ENCODE results near the gene THRAP3.

THRAP3 gene

DNA sequence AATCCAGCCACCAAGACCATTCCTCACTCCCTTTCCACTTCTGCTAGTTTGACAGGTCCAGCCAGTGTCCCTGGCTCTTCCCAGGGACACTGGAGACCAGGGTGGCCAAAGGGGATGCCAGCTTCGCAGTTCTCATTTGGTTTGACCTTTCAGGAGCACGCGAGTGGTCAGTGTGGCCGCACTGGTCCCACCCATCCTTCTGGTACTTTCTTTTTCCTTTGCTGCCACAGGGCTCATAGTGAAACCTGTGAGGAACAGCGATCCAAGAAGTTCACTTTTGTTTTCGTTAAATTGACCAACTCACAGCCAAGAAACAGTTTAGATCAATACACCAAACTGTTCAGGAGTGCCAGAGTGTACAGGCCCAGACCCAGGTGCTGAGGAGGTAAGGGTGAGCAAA lies 113.6 kb downstream of the THRAP3 start:
- Histone ChIP-seq H3K27me3 (ENCODE audit: insufficient read depth, poor library complexity, severe bottlenecking) (no peaks in the 10 kb centered on the region), H3K4me1 (ENCODE audit: insufficient read depth, poor library complexity, severe bottlenecking) (no peaks in the 10 kb centered on the region), H3K27ac (ENCODE audit: poor library complexity, severe bottlenecking) (no peak overlapping the region), H3K4me3 (ENCODE audit: severe bottlenecking) (no peak overlapping the region), H3K36me3 (ENCODE audit: low read depth) (peaks cover 8% of the 10 kb centered on the region), H3K9me3 (ENCODE audit: severe bottlenecking) (no peaks in the 10 kb centered on the region)
- ATAC-seq (ENCODE audit: low read depth) (no peak), DNase-seq (ENCODE audit: low spot score) (no peak)
- TF ChIP-seq, protein P1, sequence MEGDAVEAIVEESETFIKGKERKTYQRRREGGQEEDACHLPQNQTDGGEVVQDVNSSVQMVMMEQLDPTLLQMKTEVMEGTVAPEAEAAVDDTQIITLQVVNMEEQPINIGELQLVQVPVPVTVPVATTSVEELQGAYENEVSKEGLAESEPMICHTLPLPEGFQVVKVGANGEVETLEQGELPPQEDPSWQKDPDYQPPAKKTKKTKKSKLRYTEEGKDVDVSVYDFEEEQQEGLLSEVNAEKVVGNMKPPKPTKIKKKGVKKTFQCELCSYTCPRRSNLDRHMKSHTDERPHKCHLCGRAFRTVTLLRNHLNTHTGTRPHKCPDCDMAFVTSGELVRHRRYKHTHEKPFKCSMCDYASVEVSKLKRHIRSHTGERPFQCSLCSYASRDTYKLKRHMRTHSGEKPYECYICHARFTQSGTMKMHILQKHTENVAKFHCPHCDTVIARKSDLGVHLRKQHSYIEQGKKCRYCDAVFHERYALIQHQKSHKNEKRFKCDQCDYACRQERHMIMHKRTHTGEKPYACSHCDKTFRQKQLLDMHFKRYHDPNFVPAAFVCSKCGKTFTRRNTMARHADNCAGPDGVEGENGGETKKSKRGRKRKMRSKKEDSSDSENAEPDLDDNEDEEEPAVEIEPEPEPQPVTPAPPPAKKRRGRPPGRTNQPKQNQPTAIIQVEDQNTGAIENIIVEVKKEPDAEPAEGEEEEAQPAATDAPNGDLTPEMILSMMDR (IDR thresholded peaks at IDR 0.05; ENCODE audit: poor library complexity, severe bottlenecking), result no peak

DNA sequence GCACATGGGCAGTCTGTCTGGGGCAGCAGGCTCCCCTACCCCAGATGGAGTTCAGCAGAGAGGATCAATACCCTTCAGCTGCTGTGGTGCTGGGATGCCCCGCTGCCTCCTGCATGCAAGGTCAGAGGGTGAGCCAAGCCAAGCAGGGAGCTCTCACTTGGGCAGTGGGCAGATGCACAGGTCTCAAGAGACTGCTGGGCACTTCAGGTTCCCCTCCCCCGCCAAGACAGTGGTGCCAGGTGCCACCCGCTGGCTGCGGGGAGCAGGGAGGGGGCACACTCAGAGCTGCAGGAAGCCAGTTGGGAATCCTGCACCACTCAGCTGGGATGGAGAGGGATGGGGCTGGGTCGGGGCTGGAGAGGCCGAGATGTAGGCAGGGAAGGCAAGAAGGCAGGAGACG lies 115.0 kb downstream of the THRAP3 start:
- H3K27me3 ChIP-seq (ENCODE audit: insufficient read depth, poor library complexity, severe bottlenecking), result no peaks in the 10 kb centered on the region
- H3K4me1 ChIP-seq (ENCODE audit: insufficient read depth, poor library complexity, severe bottlenecking), result peaks cover 4% of the 10 kb centered on the region
- TF ChIP-seq, protein P1 (IDR thresholded peaks at IDR 0.05; ENCODE audit: poor library complexity, severe bottlenecking), result no peak
- H3K9me3 ChIP-seq (ENCODE audit: severe bottlenecking), result no peaks in the 10 kb centered on the region
- ATAC-seq (ENCODE audit: low read depth) (no peak), DNase-seq (ENCODE audit: low spot score) (no peak)
- no peak overlapping the region for H3K4me3 ChIP-seq (ENCODE audit: severe bottlenecking)
- no peak overlapping the region for H3K27ac ChIP-seq (ENCODE audit: poor library complexity, severe bottlenecking)
- peaks cover 16% of the 10 kb centered on the region for H3K36me3 ChIP-seq (ENCODE audit: low read depth)

DNA sequence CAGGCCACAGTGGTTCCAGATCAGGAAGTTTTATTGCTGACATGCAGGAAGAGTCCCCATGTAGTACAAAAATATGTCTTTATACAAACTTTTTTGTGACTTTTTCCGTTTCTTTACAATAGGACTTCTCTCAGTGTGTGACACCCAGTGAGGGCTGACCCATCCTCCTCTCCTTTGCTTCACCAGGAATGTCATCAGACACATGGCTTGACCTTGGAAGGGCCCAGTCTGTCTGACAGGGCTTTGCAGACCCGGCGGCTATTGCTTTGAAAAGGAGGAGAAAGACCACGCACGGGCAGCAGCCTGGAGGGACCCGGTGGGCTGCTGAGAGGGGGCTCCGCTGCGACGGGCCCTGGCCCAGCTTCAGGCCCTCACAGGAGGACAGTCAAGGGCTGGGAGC lies 115.4 kb downstream of the THRAP3 start:
- Histone ChIP-seq H3K36me3 (ENCODE audit: low read depth) (peaks cover 16% of the 10 kb centered on the region), H3K27ac (ENCODE audit: poor library complexity, severe bottlenecking) (no peak overlapping the region), H3K4me1 (ENCODE audit: insufficient read depth, poor library complexity, severe bottlenecking) (peaks cover 4% of the 10 kb centered on the region), H3K4me3 (ENCODE audit: severe bottlenecking) (no peak overlapping the region), H3K9me3 (ENCODE audit: severe bottlenecking) (no peaks in the 10 kb centered on the region), H3K27me3 (ENCODE audit: insufficient read depth, poor library complexity, severe bottlenecking) (no peaks in the 10 kb centered on the region)
- DNase-seq (ENCODE audit: low spot score) (no peak), ATAC-seq (ENCODE audit: low read depth) (no peak)
- TF ChIP-seq, protein P1 (IDR thresholded peaks at IDR 0.05; ENCODE audit: poor library complexity, severe bottlenecking), result no peak

DNA sequence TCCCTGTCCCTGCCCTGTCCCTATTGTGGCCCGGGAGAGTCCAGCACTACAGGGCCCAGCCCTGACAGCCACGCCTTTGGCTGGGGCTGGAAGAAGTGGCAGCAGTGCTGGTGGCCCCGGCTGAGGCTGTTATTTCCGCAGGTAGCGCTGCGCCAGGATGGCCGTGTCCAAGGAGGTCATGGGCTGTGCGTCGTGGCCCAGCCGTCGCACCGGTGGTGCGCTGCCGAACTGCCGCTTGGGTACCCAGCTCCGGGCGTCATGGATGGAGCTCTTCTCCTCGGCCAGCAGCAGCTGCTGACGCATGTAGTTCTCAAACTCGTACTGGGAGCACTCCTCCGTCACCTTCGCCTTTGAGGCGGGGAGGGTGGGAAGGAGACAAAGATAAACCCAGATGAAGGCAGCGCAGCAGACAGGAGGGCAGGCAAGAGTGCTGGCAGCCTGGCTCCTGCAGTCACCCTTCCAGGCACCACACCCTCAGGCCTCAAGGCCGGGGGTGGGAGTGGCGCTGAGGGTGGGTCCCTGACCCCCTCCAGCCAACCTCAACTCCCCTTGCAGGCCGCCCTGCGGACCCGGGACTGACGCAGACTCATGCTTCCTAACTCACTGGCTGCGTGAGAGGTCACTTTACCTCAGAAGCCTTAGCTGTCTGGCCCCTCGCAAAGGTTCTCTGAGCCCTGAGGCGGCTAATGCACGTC lies 117.5 kb downstream of the THRAP3 start:
- Histone ChIP-seq H3K9me3 (ENCODE audit: severe bottlenecking) (no peaks in the 10 kb centered on the region), H3K27ac (ENCODE audit: poor library complexity, severe bottlenecking) (no peak overlapping the region), H3K36me3 (ENCODE audit: low read depth) (peaks cover 22% of the 10 kb centered on the region), H3K4me3 (ENCODE audit: severe bottlenecking) (no peak overlapping the region), H3K27me3 (ENCODE audit: insufficient read depth, poor library complexity, severe bottlenecking) (no peaks in the 10 kb centered on the region), H3K4me1 (ENCODE audit: insufficient read depth, poor library complexity, severe bottlenecking) (peaks cover 4% of the 10 kb centered on the region)
- no peak for ATAC-seq (ENCODE audit: low read depth)
- DNase-seq (ENCODE audit: low spot score), result no peak
- TF ChIP-seq, protein P1 (IDR thresholded peaks at IDR 0.05; ENCODE audit: poor library complexity, severe bottlenecking), result no peak

DNA sequence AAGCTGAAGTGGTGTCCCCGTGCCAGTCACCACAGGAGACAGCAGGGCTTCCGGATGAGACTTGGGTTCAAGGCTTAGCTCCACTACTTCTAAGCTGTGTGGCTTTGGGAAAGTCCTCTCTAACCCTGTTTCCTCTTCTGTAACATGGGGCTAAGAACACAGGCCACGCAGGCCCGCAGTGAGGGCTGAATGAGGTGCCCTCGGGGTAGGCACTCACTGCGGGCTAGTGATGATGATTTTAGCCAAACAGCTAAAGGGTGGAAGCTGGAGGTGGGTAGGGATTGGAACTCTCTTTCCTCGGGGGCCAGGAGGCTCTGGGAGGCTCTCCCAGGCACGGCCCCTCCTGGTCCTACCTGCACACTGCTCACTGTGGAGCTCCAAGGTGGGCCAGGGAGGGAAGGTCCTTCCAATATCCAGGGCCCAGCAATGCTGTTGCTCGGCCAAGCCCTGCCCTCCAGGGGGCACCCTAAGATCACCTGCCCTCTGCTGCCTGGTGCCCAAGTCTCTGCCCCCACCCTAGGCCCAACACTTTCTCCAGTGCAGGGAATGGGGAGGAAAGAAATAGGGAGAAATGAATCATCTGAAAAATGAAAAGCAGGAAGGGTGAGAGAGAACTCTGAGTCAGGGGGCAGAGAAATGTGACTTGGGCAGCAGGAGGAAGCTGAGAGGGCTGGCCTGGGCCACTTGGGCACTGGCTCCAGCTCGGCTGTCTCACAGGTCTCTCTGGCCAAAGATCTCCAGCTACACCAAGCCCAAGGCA lies 118.4 kb downstream of the THRAP3 start:
- Histone ChIP-seq H3K27ac (ENCODE audit: poor library complexity, severe bottlenecking) (peak overlapping the region; percentile 50), H3K4me1 (ENCODE audit: insufficient read depth, poor library complexity, severe bottlenecking) (peaks cover 4% of the 10 kb centered on the region), H3K9me3 (ENCODE audit: severe bottlenecking) (no peaks in the 10 kb centered on the region), H3K4me3 (ENCODE audit: severe bottlenecking) (no peak overlapping the region), H3K27me3 (ENCODE audit: insufficient read depth, poor library complexity, severe bottlenecking) (no peaks in the 10 kb centered on the region), H3K36me3 (ENCODE audit: low read depth) (peaks cover 28% of the 10 kb centered on the region)
- DNase-seq (ENCODE audit: low spot score) (no peak), ATAC-seq (ENCODE audit: low read depth) (peak; percentile 83)
- TF ChIP-seq, protein P1 (IDR thresholded peaks at IDR 0.05; ENCODE audit: poor library complexity, severe bottlenecking), result peak; percentile 86
